ENCODE results near the gene AP1M1. TPM values are rescaled to one million over a fixed set of nuclear protein-coding genes. Genes with fewer than 3 reads are reported as not detected.

The AP1M1 gene
- total and polyA plus RNA-seq, 3 experiments from 2014 or later: 113 to 145 (median 120) TPM

- H3K4me3 Mint-ChIP-seq: peak overlapping the region in 1 of 7 donors; percentile 64
- Histone ChIP-seq H3K36me3 (ENCODE audit: insufficient read depth, low read length) (no peaks in the 10 kb centered on the region), H3K9me3 (ENCODE audit: low read length) (no peaks in the 10 kb centered on the region), H3K27me3 (ENCODE audit: insufficient read depth, low read length, poor library complexity, severe bottlenecking) (no peaks in the 10 kb centered on the region), H3K4me3 (ENCODE audit: low read length) (no peak overlapping the region), H3K27ac (ENCODE audit: low read depth, low read length) (no peak overlapping the region), H3K4me1 (ENCODE audit: insufficient read depth, low read length) (peaks cover 34% of the 10 kb centered on the region)
- peaks cover 15 to 20% (median 15%) of the 10 kb centered on the region in 3 donors for H3K4me1 Mint-ChIP-seq
- peak in 1 of 5 donors; percentile 80 for DNase-seq
- no peaks in the 10 kb centered on the region for H3K9me3 Mint-ChIP-seq
- peak overlapping the region in 5 of 8 donors; percentile 10 to 74 (median 58) for H3K27ac Mint-ChIP-seq
- H3K27me3 Mint-ChIP-seq: peaks cover 3 to 5% of the 10 kb centered on the region in 2 donors
- ChIA-PET CTCF (interaction anchor here (0.8 to 1.4 kb wide), 2 partner anchors 139 to 173 kb away, joined by 3 to 4 read pairs; no protein-coding TSS in a partner anchor), POLR2A (no interaction called here)
- peaks cover 0 to 2% (median 0%) of the 10 kb centered on the region in 3 donors for H3K36me3 Mint-ChIP-seq
Measured at GRCh38 chr19:16244091-16244490, 46.4 kb downstream of the AP1M1 start.

GRCh38 chr19:16247353-16248182 is 49.9 kb downstream of the AP1M1 start:
- ChIA-PET CTCF (interaction anchor here (0.7 to 7.8 kb wide), 27 partner anchors 11 to 169 kb away, joined by 3 to 126 read pairs (median 4); no protein-coding TSS in a partner anchor), POLR2A (interaction anchor here (0.6 to 4.2 kb wide), 19 partner anchors 9 to 980 kb away, joined by 3 to 23 read pairs (median 4); partner anchors contain the start of gene KLF2)
- H3K4me1 ChIP-seq (ENCODE audit: insufficient read depth, low read length): peaks cover 28% of the 10 kb centered on the region
- H3K9me3 Mint-ChIP-seq: no peaks in the 10 kb centered on the region
- no peaks in the 10 kb centered on the region for H3K9me3 ChIP-seq (ENCODE audit: low read length)
- no peaks in the 10 kb centered on the region for H3K36me3 ChIP-seq (ENCODE audit: insufficient read depth, low read length)
- no peak overlapping the region for H3K27ac ChIP-seq (ENCODE audit: low read depth, low read length)
- H3K27ac Mint-ChIP-seq: peak overlapping the region in 5 of 8 donors; percentile 43 to 89 (median 87)
- peaks cover 0 to 2% (median 0%) of the 10 kb centered on the region in 3 donors for H3K36me3 Mint-ChIP-seq
- H3K4me3 Mint-ChIP-seq: peak overlapping the region in 5 of 7 donors; percentile 11 to 70 (median 41)
- H3K4me3 ChIP-seq (ENCODE audit: low read length): no peak overlapping the region
- DNase-seq: peak; percentile 63 to 86 (median 78)
- no peaks in the 10 kb centered on the region for H3K27me3 ChIP-seq (ENCODE audit: insufficient read depth, low read length, poor library complexity, severe bottlenecking)
- H3K27me3 Mint-ChIP-seq: peaks cover 3 to 5% of the 10 kb centered on the region in 2 donors
- H3K4me1 Mint-ChIP-seq: peaks cover 16 to 23% (median 17%) of the 10 kb centered on the region in 3 donors

GRCh38 chr19:16248380-16249023 is 50.8 kb downstream of the AP1M1 start:
- Histone ChIP-seq H3K4me1 (ENCODE audit: insufficient read depth, low read length) (peaks cover 28% of the 10 kb centered on the region), H3K4me3 (ENCODE audit: low read length) (no peak overlapping the region), H3K27me3 (ENCODE audit: insufficient read depth, low read length, poor library complexity, severe bottlenecking) (no peaks in the 10 kb centered on the region), H3K9me3 (ENCODE audit: low read length) (no peaks in the 10 kb centered on the region), H3K27ac (ENCODE audit: low read depth, low read length) (no peak overlapping the region), H3K36me3 (ENCODE audit: insufficient read depth, low read length) (no peaks in the 10 kb centered on the region)
- peak overlapping the region in 2 of 8 donors; percentile 62 to 64 for H3K27ac Mint-ChIP-seq
- ChIA-PET CTCF (interaction anchor here (0.7 to 7.8 kb wide), 18 partner anchors 10 to 168 kb away, joined by 3 to 126 read pairs (median 6); no protein-coding TSS in a partner anchor), POLR2A (interaction anchor here (0.6 to 4.2 kb wide), 15 partner anchors 8 to 981 kb away, joined by 3 to 23 read pairs (median 5); partner anchors contain the start of gene KLF2)
- H3K9me3 Mint-ChIP-seq: no peaks in the 10 kb centered on the region
- peaks cover 3 to 5% of the 10 kb centered on the region in 2 donors for H3K27me3 Mint-ChIP-seq
- DNase-seq: no peak
- no peak overlapping the region for H3K4me3 Mint-ChIP-seq
- peaks cover 0 to 2% (median 0%) of the 10 kb centered on the region in 3 donors for H3K36me3 Mint-ChIP-seq
- H3K4me1 Mint-ChIP-seq: peaks cover 16 to 23% (median 17%) of the 10 kb centered on the region in 3 donors

GRCh38 chr19:16249826-16250404 is 52.2 kb downstream of the AP1M1 start:
- peaks cover 11 to 17% (median 14%) of the 10 kb centered on the region in 3 donors for H3K4me1 Mint-ChIP-seq
- H3K9me3 Mint-ChIP-seq: no peaks in the 10 kb centered on the region
- Histone ChIP-seq H3K4me3 (ENCODE audit: low read length) (no peak overlapping the region), H3K9me3 (ENCODE audit: low read length) (no peaks in the 10 kb centered on the region), H3K27ac (ENCODE audit: low read depth, low read length) (no peak overlapping the region), H3K36me3 (ENCODE audit: insufficient read depth, low read length) (no peaks in the 10 kb centered on the region), H3K27me3 (ENCODE audit: insufficient read depth, low read length, poor library complexity, severe bottlenecking) (no peaks in the 10 kb centered on the region), H3K4me1 (ENCODE audit: insufficient read depth, low read length) (peaks cover 20% of the 10 kb centered on the region)
- no peak overlapping the region for H3K4me3 Mint-ChIP-seq
- DNase-seq: no peak
- H3K27me3 Mint-ChIP-seq: peaks cover 3 to 5% of the 10 kb centered on the region in 2 donors
- POLR2A ChIA-PET: no interaction called here
- H3K36me3 Mint-ChIP-seq: no peaks in the 10 kb centered on the region
- CTCF ChIA-PET: interaction anchor here (5.5 to 7.8 kb wide), 4 partner anchors 79 to 138 kb away, joined by 61 to 126 read pairs (median 70); no protein-coding TSS in a partner anchor
- peak overlapping the region in 1 of 8 donors; percentile 10 for H3K27ac Mint-ChIP-seq

GRCh38 chr19:16252459-16253205 is 54.9 kb downstream of the AP1M1 start:
- ChIA-PET CTCF (no interaction called here), POLR2A (no interaction called here)
- H3K9me3 ChIP-seq (ENCODE audit: low read length): no peaks in the 10 kb centered on the region
- no peaks in the 10 kb centered on the region for H3K9me3 Mint-ChIP-seq
- no peak overlapping the region for H3K27ac ChIP-seq (ENCODE audit: low read depth, low read length)
- no peaks in the 10 kb centered on the region for H3K36me3 Mint-ChIP-seq
- H3K27me3 ChIP-seq (ENCODE audit: insufficient read depth, low read length, poor library complexity, severe bottlenecking): no peaks in the 10 kb centered on the region
- DNase-seq: no peak
- H3K4me1 ChIP-seq (ENCODE audit: insufficient read depth, low read length): peaks cover 21% of the 10 kb centered on the region
- no peaks in the 10 kb centered on the region for H3K36me3 ChIP-seq (ENCODE audit: insufficient read depth, low read length)
- no peak overlapping the region for H3K4me3 Mint-ChIP-seq
- H3K4me3 ChIP-seq (ENCODE audit: low read length): no peak overlapping the region
- H3K27me3 Mint-ChIP-seq: peaks cover 0 to under 1% of the 10 kb centered on the region in 2 donors
- peaks cover 16 to 28% (median 17%) of the 10 kb centered on the region in 3 donors for H3K4me1 Mint-ChIP-seq
- H3K27ac Mint-ChIP-seq: no peak overlapping the region

- H3K4me3 Mint-ChIP-seq: peak overlapping the region in 1 of 7 donors; percentile 14
- H3K27me3 Mint-ChIP-seq: peaks cover 0 to 2% of the 10 kb centered on the region in 2 donors
- Histone ChIP-seq H3K36me3 (ENCODE audit: insufficient read depth, low read length) (no peaks in the 10 kb centered on the region), H3K27me3 (ENCODE audit: insufficient read depth, low read length, poor library complexity, severe bottlenecking) (no peaks in the 10 kb centered on the region), H3K27ac (ENCODE audit: low read depth, low read length) (no peak overlapping the region), H3K4me1 (ENCODE audit: insufficient read depth, low read length) (peaks cover 28% of the 10 kb centered on the region), H3K4me3 (ENCODE audit: low read length) (no peak overlapping the region), H3K9me3 (ENCODE audit: low read length) (no peaks in the 10 kb centered on the region)
- peak overlapping the region in 4 of 8 donors; percentile 7 to 66 (median 52) for H3K27ac Mint-ChIP-seq
- H3K36me3 Mint-ChIP-seq: no peaks in the 10 kb centered on the region
- ChIA-PET POLR2A (no interaction called here), CTCF (interaction anchor here (1.1 kb wide), 1 partner anchor 131 kb away, joined by 3 read pairs; no protein-coding TSS in a partner anchor)
- H3K9me3 Mint-ChIP-seq: no peaks in the 10 kb centered on the region
- H3K4me1 Mint-ChIP-seq: peaks cover 17 to 30% (median 23%) of the 10 kb centered on the region in 3 donors
- no peak for DNase-seq
Measured at GRCh38 chr19:16254851-16255408, 57.2 kb downstream of the AP1M1 start.

GRCh38 chr19:16257509-16258002 is 59.8 kb downstream of the AP1M1 start:
- Mint-ChIP-seq H3K27ac (peak overlapping the region in 1 of 8 donors; percentile 38), H3K4me3 (no peak overlapping the region), H3K36me3 (no peaks in the 10 kb centered on the region), H3K27me3 (peaks cover 0 to 2% of the 10 kb centered on the region in 2 donors), H3K4me1 (peaks cover 40 to 51% (median 46%) of the 10 kb centered on the region in 3 donors), H3K9me3 (no peaks in the 10 kb centered on the region)
- Histone ChIP-seq H3K4me3 (ENCODE audit: low read length) (no peak overlapping the region), H3K36me3 (ENCODE audit: insufficient read depth, low read length) (no peaks in the 10 kb centered on the region), H3K27ac (ENCODE audit: low read depth, low read length) (no peak overlapping the region), H3K4me1 (ENCODE audit: insufficient read depth, low read length) (peaks cover 51% of the 10 kb centered on the region), H3K27me3 (ENCODE audit: insufficient read depth, low read length, poor library complexity, severe bottlenecking) (no peaks in the 10 kb centered on the region), H3K9me3 (ENCODE audit: low read length) (no peaks in the 10 kb centered on the region)
- no peak for DNase-seq
- ChIA-PET CTCF (interaction anchor here (1.6 to 2.2 kb wide), 2 partner anchors 10 to 125 kb away, joined by 6 to 10 read pairs; no protein-coding TSS in a partner anchor), POLR2A (interaction anchor here (0.7 kb wide), 1 partner anchor 10 kb away, joined by 5 read pairs; no protein-coding TSS in a partner anchor)
